Measurements from ENCODE around the gene RAB11FIP3.
"Not testable (repeated sequence)": the region's sequence is repeated elsewhere in the genome, so short reads cannot be mapped to it uniquely, and the experiment has no call there.

Gene RAB11FIP3, protein sequence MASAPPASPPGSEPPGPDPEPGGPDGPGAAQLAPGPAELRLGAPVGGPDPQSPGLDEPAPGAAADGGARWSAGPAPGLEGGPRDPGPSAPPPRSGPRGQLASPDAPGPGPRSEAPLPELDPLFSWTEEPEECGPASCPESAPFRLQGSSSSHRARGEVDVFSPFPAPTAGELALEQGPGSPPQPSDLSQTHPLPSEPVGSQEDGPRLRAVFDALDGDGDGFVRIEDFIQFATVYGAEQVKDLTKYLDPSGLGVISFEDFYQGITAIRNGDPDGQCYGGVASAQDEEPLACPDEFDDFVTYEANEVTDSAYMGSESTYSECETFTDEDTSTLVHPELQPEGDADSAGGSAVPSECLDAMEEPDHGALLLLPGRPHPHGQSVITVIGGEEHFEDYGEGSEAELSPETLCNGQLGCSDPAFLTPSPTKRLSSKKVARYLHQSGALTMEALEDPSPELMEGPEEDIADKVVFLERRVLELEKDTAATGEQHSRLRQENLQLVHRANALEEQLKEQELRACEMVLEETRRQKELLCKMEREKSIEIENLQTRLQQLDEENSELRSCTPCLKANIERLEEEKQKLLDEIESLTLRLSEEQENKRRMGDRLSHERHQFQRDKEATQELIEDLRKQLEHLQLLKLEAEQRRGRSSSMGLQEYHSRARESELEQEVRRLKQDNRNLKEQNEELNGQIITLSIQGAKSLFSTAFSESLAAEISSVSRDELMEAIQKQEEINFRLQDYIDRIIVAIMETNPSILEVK

DNA sequence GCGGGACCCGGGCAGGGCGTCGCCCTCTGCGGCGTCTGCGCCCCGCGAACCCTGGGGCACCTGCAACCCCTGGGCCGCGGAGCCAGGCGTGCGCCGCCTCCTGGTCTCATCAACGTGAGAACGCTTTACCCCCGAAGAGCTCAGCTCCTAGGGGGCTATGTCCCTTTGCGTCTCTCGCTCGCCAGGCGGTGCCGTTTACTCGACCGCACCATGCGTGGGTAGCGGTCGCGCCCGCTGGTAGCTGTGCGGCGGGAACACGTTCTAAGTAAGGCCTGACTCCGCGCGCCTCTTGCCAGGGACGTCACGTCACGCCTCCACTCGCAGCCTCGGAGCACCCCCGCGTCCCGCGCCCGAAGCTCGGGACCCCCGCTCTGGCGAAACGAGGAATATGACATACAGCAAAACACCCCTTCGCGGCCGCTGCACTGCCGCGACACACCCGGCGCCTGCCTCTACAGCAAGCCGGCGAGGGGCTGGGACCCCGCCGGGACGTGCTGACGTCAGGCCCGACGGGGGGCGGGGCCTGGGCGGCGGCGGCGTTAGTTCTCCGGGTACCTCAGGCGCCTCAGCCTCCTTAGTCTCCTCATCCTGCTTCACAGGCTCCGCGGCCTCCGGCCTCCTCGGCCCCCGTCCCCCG, at the start of gene RAB11FIP3:
Gene RAB11FIP3 (plus strand): TSS at position 568 of the 637 bp plus-strand sequence. CDS start 358 bp downstream, outside the sequence.
- no peak for DNase-seq

DNA sequence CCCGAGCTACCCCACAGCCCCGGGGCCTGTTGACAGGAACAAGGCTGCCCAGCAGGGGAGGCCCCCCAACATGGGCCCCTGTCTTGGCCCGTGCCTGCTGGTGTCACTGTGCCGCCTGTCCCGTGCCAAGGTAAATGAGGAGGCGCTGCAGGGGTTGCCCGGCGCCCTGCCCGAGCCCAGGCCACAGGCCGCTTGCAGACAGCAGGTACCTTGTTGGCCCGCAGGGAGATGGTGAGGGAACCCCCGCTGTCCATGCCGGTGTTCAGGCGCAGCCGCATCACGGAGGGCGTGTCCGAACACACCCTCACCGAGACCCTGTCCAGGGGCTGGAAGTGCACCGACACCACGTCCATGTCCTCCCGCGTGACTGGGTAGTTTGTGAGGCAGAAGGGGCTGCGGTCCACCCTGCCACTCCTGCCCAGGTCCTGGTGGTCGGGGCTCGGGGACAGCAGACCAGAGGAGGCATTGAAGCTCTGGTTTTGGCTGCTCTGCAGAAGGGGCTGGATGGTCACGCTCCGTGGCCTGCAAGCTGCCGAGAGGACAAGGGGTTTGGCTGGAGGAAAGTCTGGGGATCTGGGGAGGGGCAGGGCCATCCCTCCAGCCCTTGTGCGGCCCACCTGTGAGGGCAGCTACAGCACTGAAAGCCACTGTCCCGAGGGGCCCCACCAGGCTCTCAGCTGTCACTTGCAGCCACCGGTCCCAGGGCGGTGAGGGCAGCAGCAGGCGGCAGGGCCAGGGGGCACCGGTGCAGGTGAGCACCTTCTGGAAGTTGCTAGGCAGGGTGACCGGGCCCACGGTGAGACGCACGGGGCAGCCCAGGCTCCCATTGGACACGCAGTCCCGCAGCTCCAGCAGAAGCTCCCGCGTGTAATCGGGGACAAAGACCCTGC, 49.3 kb upstream of the RAB11FIP3 start:
- no peak for DNase-seq

DNA sequence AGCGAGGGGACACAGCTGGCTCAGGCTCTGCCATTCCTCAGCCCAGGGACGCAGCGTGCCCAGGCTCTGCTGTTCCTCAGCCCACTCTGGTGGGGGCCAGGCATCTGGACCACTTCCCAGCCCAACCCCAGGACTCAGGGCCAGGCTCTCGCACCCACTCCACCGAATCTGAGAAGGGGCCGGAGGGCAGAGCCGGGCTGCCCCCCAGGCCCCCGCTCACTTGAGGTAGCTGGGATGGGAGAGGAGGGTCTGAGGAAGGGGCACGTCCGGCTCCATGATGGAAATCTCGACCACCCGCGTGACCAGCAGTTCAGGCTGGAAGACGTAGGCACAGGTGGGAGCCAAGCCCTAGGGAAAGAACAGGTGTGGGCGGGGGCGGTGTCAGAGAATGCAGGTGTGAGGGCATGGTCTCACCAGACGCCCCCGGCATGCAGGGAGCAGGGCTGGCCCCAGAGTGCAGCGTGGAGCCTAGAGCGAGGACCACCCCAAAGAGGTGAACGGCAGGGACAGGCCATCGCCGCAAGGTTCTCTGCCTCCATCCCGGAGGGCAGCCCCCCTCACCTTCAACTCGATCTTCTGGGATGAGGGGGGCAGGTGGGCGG, 48.5 kb upstream of the RAB11FIP3 start:
- no peak for DNase-seq

DNA sequence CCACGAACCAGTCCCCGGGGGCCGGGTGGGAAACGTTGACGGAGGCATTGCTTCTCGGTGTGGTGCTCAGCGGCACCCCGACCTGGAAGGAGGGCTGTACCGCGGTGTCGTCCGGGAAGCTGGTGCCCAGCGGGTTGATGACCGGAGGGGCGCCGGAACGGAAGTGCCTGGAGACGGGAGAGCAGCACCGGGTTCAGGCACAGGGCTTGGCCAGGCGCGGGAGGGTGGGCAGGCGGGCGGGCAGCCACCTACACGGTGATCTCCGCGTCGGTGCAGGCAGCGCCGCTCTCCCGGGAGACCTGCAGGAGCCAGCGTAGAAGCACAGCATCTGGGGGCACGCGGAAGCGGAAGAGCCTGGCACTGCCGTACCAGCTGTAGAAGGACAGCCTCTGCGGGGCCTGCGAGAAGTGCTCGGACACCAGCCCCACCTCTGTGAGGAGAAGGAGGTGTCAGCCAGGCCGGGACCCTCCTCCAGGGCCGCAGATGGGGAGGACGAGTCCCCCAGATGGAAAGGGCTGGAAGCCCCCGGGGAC, 48.0 kb upstream of the RAB11FIP3 start:
- DNase-seq = no peak

DNA sequence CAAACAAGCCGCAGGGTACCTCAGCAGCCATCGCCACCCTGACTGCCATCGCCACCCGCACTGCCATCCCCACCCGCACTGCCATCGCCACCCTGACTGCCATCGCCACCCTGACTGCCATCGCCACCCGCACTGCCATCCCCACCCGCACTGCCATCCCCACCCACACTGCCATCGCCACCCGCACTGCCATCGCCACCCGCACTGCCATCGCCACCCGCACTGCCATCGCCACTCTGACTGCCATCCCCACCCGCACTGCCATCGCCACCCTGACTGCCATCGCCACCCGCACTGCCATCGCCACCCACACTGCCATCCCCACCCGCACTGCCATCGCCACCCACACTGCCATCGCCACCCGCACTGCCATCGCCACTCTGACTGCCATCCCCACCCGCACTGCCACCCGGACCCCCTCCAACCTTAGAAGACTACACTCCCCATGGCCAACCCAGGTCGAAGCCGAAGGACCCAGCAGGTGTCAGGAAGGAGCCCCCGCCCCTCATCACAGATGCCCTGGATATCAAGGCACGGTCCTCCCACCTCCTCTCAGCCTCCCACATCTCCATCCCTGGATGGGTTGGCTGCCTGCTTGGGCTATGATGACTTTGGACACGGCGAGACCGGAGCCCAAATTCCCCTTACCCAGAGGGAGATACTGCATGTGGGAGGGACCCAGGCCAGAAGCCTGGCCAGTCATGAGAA, 47.2 kb upstream of the RAB11FIP3 start:
- DNase-seq = not testable (repeated sequence)

DNA sequence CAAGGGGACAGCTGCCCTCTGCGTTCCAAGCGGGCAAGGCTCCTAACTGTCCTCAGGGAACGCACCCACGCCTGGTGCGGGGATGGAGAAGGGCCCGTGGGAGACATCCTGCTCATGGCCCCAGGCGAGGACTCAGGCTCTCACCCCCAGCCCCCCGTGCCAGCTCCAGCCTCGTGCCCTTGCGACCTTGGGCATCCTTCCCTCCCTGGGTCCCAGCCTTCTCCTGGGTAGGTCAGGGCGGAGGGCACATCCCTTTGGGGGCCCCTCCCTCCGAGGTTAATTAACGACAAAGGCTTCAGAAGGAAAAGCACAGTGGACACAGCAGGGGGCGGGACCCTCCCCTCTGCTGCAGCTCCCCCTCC, 46.6 kb upstream of the RAB11FIP3 start:
- DNase-seq = no peak

DNA sequence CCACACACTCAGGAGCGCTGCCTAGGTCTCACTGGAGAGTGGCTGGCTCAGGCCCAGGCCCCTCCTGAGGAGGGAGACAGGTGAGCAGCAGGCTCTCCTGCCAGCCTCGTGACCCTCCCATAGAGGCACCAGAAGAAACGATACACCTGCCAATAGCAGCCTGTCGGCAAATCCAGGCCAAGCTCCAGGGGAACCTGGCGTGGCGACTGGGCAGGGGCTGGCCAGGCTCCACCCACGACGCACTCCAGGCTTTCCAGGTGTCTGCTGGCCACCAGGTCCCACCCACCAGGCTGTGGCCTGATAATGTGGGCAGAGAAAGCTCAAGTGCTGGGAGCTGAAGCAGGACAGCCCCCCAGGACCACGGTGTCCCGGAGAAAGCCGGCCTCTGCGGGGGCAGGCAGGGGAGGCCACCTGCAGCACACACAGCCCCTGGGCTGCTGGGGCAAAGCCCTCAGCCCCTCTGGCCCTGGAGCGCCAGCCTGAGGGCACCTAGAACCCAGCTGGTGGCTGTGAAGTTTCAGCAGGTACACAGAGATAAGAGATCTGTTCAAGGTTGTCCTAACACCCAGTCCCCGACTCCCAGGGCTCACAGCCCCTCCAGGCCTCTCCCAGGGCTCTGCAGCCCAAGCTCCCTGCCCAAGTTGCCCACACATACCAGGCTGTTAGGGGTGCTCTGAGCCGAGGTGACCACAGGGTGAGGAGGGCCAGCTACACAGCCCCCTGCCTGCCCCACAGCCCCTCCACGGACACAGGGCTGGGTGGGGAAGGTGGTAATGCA, 46.1 kb upstream of the RAB11FIP3 start:
- DNase-seq = no peak

DNA sequence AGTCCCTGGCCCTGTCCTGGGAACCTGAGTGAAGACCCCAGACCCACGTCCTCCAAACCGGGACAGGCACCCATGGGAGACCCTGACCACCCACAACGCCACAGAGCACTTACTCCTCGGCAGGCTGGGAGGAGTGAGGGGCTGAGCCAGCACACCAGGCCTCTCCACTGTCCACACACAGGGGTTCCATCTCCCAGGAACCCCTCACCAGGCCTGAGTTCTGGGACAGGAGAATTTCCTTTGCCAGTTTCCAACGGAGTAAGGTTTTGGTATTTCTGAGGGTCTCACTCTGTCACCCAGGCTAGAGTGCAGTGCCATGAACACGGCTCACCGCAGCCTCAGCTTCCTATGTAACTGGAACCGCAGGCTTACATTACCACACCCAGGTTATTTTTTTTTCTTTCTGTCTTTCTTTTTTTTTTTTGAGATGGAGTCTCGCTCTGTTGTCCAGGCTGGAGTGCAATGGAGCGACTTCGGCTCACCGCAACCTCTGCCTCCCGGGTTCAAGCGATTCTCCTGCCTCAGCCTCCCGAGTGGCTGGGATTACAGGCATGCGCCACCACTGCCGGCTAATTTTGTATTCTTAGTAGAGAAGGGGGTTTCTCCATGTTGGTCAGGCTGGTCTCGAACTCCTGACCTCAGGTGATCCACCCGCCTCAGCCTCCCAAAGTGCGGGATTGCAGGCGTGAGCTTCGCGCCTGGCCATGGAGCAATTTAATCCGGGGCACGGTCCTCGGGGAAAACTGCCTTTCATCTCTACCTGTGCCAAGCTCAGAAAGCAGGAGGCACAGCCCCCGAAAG, 45.3 kb upstream of the RAB11FIP3 start:
- no peak for DNase-seq

DNA sequence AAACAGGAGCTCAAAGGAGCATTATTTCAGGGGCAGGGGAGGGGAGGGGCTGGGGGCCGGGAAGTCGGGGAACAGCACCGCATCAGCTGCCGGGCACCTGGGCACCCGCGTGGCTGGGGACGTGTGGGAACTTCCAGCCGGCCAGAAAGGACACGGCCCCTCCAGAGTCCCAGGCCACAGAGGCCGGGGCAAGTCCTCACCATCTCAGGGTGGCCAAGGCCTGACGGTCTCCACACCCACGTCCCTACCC, 44.8 kb upstream of the RAB11FIP3 start:
- no peak for DNase-seq

DNA sequence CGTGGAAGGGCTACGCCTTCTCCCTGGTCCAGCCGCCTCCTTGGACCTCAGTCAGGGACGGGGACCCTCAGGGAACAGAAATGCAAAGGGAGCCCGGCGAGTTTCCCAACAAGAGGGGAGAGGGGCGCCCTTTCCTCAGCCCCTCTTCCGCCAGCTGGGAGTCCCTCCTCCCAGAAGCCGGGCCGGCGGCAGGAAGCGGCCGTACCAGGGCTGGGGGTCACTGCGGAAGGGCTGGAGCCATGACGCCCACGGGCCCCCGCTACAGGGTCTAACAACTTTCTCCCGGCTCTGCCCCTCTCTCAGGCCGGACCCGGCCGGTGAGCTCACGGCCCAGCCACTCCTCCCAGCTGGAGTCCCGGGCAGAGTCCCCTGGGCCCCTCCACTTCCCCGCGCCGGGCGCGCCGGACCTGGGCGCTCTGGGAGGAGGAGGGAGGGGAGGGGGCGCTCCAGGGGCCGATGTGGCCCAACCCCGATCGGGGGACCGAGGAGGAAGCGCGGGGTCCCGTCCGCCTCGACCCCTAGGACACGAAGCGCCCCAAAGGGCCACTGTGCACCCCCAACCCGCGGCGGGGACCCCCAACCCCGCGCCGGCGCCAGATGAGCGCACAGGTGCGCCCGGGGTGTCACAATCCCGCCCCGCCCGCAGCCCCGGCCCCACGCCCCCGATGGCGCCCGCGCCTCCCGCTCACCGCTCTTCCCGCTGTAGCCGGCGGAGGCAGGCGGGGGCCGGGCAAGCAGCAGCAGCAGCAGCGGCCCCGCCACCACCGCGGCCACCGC, 44.2 kb upstream of the RAB11FIP3 start:
- DNase-seq = no peak

DNA sequence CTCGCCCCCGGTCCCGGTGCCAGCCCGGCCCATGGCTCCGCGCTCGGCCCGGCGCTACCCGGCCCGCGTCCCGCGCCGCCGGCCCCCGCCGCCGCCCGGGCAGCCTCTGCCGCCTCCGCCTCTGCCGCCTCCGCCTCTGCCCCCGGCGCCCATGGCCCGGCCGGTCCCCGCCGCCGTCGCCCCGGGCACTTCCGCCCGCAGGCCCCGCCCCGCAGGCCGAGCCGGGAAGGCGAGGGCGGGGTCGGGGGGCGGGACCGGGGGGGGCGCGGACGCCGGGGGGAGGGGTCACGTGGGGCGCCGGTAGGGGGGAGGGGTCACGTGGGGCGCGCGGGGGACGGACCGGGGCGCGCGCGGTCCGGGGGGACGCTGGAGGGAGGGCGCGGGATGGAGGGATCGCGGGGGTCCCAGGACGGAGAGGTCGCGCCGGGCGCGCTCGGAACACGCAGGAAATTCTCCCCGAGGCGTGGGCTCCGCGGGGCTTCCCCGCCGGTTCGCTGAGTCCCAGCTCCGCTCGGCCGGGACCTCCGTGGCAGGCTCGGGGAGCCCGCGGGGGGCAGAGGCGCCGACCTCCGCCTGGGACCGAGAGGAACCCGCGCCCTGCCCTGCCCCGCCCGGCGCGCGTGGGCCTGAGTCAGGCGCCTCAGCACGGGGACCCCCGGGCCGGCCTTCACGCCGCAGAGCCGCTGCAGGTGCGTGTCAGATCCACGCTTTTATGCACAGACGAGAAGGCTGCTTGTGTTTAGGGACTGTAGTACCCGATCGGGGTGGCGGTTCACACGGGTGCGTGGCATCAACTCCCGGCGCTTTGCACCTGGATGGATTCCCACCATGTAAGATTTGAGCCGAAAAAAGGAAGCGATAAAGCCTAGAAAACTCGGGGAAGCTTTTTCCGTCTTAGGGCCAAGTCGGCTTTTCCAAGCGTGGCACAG, 43.4 kb upstream of the RAB11FIP3 start, which contains the start of gene PGAP6:
Gene PGAP6 (minus strand): TSS at position 190 of the 929 bp plus-strand sequence. CDS start 157 bp downstream, at position 33.
- no peak for DNase-seq

DNA sequence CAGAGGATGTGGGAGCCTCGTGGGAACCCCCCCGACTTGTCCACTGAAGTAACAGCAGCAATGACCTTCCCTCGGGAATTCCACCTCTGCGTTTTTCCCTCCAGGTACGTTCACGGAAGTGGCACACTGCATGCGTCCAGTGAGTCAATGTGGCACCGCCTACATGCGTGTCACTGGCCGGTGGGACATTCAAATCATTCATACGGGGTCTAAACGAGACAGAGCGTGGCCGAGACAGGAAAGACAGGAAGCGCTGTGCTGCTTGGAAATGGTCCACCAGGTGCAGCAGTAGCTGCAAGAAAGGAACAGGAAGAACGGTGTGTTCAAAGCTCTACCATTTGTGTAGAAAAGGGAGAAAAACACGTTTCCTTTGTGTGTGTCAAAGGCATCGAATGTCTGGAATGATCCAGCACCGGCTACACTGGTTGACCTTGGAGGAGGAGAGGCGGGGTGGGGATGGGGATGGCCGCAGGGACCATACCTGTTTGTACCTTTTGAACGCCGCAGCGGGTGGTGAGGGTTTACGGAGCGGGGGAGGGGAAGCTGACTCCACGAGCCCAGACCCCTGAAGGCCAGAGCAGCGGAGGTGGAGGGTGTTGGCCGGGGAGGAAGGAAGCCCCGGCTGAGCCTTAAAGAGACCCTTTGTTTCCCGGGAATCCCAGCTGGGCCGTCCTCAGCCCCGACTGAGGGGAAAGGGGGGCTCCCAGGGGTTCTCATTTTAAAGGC, 42.0 kb upstream of the RAB11FIP3 start:
- no peak for DNase-seq

DNA sequence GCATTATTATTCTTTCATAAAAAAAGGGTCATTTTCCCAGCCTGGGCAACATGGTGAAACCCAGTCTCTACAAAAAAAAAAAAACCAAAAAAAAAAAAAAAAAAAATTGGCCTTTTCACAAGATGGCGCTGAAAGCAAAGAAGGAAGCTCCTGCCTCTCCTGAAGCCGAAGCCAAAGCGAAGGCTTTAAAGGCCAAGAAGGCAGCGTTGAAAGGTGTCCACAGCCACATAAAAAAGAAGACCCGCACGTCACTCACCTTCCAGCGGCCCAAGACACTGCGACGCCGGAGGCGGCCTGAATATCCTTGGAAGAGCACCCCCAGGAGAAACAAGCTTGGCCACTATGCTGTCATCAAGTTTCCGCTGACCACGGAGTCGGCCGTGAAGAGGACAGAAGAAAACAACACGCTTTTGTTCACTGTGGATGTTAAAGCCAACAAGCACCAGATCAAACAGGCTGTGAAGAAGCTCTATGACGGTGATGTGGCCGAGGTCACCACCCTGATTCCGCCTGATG, 38.8 kb upstream of the RAB11FIP3 start:
- no peak for DNase-seq

DNA sequence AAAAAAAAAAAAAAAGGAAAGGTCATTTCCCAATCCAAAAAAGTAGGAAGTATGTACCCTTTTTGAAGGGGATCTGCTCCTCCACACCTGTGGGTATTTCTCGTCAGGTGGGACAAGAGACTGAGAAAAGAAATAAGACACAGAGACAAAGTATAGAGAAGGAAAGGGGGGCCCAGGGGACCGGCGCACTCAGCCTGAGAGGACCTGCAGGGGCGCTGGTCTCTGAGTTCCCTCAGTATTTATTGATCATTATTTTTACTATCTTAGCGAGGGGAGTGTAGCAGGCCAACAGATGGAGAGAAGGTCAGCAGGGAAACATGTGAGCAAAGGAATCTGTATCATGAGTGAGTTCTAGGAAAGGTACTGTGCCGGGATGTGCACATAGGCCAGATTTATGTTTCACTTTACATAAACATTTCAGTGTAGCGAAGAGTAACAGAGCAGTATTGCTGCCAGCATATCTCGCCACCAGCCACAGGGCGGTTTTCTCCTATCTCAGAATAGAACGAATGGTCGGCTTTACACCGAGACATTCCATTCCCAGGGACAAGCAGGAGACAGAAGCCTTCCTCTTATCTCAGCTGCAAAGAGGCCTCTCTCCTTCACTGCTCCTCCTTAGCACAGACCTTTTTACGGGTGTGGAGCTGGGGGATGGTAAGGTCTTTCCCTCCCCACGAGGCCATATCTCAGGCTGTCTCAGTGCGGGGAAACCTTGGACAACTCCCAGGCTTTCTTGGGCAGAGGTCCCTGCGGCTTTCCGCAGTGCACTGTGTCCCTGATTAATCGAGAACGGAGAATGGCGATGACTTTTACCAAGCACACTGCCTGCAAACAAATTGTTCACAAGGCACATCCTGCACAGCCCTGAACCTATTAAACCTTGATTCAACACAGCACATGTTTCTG, 37.4 kb upstream of the RAB11FIP3 start:
- DNase-seq = not testable (repeated sequence)

DNA sequence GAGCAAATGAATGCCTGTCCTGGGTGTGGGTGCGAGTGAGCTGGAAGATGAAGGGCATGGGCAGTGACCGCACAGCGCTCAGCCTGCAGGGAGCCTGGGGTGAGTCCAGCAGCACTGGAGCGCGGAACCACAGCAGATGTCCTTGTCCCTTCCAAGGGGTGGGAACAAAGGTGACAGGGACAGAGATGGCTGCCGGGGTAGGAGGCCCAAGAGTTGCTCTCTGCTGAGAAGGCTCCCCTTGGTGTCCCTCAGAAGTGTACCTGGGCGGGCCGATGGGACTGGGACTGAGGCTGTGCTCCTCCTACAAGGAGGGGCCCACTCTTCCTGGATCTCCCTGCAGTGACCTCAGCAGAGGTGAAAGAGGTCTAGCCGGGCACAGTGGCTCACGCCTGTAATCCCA, 36.1 kb upstream of the RAB11FIP3 start:
- no peak for DNase-seq

DNA sequence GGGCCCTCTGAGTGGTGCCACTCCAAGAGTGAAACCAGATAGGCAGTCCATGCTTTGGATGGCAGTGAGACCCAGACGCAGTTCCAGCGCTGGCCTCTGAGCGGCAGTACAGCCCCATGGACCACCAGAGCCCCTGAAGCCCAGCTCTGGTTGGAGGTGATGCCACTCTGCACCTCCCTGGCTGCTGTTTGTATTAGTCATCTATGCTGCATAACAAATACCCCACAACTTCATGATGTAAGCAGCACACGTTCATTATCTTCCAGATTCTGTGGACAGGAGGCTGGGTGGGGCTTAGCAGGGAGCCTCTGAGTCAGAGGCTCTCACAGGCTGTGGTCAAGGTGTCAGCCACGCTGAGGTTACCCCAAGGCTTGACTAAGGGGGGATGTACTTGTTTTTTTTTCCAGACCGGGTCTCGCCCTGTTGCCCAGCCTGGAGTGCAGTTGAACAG, 33.5 kb upstream of the RAB11FIP3 start:
- no peak for DNase-seq
